ENCODE data around the gene PMIS2.
A peak's percentile ranks its signal among the peaks of the same experiment; 100 is the strongest.
"Not testable (repeated sequence)": the region's sequence is repeated elsewhere in the genome, so short reads cannot be mapped to it uniquely, and the experiment has no call there.

PMIS2 gene

GRCh38 chr19:35595928-35596327 is 10.0 kb downstream of the PMIS2 start:
- DNase-seq, result no peak

GRCh38 chr19:35596366-35596999 is 10.5 kb downstream of the PMIS2 start:
- no peak for DNase-seq

DNA sequence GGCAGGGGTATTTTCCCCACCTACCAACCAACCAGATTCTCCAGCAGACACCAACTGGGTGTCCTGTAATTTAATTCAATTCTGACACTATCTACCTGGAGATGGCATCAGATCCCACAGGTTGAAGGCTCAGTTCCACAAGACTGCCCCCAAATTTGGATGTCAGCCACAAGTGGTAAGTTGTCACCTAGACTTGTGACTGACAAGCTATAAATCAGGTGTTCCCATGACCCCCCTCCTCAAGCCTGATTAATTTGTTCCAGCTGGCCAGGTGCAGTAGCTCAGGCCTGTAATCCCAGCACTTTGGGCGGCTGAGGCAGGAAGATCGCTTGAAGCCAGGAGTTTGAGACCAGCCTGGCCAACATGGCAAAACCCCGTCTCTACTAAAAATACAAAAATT is 16.0 kb downstream of the PMIS2 start:
- no peak for DNase-seq

DNA sequence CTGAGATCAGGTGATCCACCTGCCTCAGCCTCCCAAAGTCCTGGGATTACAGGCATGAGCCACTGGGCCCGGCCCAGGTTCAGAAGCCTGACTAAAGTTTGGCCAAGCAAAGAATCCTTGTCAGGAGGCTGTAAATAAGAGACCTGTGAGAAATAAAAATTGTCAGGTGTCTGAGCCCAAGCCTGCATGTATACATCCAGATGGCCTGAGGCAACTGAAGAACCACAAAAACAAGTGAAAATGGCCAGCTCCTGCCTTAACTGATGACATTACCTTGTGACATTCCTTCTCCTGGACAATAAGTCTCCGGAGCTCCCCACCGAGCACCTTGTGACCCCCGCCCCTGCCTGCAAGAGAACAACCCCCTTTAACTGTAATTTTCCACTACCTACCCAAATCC is 18.5 kb downstream of the PMIS2 start:
- not testable (repeated sequence) for DNase-seq

DNA sequence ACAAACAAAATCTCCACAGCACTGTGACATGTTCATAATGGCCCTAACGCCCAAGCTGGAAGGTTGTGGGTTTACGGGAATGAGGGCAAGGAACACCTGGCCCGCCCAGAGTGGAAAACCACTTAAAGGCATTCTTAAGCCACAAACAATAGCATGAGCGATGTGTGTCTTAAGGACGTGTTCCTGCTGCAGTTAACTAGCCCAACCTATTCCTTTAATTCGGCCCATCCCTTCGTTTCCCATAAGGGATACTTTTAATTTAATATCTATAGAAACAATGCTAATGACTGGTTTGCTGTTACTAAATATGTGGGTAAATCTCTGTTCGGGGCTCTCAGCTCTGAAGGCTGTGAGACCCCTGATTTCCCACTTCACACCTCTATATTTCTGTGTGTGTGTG is 21.2 kb downstream of the PMIS2 start:
- not testable (repeated sequence) for DNase-seq

DNA sequence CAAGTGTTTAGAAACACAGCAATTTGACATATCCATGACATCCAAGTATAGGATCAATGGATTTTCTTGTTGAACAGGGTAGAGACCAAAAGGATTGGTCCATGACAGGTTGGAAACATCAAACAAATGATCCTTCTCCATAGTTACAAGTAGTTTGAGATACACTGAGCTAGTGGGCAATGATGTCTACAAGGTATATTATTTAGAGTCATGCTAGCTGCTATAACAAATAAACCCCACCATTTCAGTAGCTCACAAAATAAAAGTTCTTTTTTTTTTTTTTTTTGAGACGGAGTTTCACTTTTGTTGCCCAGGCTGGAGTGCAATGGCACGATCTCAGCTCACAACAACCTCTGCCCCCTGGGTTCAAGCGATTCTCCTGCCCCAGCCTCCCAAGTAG is 21.7 kb downstream of the PMIS2 start:
- DNase-seq, result no peak

- peak in 1 of 2 donors; percentile 24 for DNase-seq
Measured at GRCh38 chr19:35608251-35608650, 22.3 kb downstream of the PMIS2 start.

DNA sequence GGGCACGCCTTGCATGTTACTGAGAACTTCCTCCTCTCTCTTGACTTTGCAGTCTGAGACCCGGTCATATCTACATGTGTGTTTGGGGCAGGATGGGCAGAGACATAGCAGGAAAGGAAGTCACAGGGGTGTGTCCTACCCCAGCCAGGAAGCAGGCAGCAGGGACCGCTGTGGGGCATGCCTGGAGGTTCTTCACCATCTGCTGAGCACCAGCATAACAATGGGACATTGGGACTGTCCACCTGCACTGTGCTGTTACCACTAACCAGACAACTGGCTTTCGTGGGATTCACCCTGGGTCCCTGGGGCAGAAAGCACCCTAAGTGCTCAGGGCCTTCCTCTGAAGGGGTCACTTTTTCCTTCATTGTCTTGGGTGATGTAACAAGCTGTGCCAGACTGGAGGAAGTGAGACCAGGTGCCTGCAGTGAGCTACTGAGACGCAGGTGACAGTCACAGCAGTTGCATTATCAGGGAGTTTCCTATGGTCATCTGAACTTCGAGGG is 23.9 kb downstream of the PMIS2 start:
- peak; percentile 43 to 64 for DNase-seq

GRCh38 chr19:35612224-35612558 is 26.2 kb downstream of the PMIS2 start:
- DNase-seq, result no peak

DNA sequence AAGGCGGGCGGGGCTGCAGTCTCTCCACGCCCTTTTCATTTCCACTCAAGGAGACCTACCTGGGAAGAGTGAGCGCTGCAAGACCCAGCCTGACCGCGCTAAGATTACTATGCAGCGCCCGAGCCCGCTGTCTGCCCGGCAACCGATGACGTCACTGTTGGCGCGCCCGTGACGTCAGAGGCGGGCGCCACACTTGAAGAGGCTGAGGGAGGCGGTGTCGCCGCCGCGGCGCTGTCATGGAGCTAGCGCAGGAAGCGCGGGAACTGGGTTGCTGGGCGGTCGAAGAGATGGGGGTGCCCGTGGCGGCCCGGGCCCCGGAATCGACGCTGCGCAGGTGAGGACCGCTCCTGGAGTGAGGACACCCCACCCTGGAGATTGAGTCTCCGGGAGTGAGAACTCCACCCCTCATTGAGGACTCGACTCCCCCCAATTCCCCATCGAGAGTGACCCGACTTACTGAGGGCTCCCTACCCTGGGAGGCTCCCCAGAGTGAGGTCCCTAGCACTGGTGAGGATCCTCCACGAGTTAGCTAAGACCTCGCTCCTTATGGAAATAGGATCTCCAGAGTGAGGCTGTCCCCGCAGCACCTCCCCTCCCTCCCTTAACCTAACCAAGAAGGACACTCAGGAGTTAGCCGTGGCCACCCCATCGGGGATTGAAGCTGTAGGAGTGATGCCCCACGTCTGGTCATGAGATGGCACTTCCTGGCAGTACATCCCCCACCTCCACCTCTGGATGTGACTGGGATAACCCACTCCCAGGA is 26.8 kb downstream of the PMIS2 start, which contains the start of gene HAUS5:
Gene HAUS5, plus strand, starts transcription at position 177 of the 763 bp plus-strand sequence. Its CDS starts 60 bp downstream, at position 237.
- peak; percentile 95 to 96 for DNase-seq

DNA sequence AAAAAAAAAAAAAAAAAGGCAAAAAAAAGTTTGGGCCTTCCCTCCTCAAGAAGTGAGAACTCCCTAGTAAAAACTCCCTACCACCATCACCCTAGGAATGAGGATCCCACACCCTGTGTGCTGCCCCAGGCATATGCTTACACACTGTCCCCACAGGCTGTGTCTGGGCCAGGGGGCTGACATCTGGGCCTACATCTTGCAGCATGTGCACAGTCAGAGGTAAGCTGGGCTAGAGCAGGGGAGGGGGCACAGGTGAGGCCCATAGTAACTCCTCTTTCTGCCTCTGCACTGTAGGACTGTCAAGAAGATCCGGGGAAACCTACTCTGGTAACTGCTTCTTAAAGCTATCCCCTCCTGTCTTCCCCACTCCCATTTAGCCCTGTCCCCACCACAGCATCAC is 27.6 kb downstream of the PMIS2 start:
- no peak for DNase-seq

DNA sequence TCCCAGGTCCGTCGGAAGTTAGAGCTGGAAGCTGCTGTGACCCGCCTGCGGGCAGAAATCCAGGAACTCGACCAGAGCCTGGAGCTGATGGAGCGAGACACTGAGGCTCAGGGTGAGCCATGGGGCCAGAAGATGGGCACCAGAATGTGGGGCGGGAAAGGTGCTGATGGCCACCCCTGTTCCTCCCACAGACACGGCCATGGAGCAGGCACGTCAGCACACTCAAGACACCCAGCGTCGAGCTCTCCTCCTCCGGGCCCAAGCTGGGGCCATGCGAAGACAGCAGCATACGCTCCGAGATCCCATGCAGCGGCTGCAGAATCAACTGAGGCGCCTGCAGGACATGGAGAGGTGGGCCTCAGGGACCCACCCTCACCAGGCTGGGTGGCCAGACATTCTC is 29.1 kb downstream of the PMIS2 start:
- no peak for DNase-seq

DNA sequence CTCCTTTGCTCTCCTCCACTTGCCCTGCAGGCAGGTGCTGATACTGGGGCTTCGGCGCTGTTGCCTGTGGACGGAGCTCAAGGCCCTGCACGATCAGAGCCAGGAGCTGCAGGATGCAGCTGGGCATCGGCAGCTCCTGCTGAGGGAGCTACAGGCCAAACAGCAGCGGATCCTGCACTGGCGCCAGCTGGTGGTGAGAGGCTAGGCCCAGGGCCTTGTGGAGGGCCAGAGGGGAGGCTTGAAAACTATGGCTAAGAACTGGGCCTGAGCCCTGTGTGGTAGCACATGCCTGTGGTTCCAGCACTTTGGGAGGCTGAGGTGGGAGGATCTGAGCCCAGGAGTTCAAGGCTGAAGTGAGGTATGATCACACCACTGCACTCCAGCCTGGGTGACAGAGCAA is 32.9 kb downstream of the PMIS2 start:
- no peak for DNase-seq

DNA sequence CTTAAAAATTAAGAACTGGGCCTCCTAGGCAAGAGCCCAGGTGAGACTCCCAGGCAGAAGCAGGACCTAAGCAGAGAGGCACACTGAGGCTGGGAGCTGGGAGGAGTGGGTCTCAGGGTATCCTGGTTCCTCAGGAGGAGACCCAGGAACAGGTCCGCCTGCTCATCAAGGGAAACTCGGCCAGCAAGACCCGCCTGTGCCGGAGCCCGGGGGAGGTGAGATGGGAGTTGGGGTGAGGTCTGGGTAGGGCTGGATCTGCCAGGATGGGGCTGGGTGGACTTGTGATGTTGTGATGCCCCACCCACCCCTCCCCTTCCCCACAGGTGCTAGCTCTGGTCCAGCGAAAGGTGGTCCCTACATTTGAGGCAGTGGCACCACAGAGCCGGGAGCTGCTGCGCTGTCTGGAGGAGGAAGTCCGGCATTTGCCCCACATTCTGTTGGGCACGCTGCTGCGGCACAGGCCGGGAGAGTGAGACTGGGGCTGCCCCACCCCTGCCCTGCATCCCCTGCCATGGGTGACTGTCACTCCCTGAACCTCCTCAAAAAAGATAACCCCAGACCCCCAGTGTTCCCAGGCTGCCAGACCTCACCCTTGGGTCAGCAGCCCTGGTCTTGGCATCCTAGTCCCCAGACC is 33.4 kb downstream of the PMIS2 start:
- no peak for DNase-seq

DNA sequence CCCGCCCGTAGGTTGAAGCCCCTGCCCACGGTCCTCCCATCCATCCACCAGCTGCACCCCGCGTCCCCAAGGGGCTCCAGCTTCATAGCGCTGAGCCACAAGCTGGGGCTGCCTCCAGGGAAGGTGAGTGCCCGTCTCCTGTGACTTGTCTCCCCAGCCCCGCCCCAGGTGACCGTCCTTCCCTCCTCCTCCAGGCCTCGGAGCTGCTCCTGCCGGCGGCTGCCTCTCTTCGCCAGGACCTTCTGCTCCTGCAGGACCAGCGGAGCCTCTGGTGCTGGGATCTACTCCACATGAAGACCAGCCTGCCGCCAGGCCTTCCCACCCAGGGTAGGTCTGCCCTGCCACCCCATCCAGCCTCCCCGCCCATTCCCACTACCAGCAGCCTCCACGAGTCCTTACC is 34.0 kb downstream of the PMIS2 start:
- DNase-seq, result no peak

GRCh38 chr19:35621708-35622107 is 35.7 kb downstream of the PMIS2 start:
- DNase-seq, result no peak

GRCh38 chr19:35622750-35623149 is 36.8 kb downstream of the PMIS2 start:
- no peak for DNase-seq

DNA sequence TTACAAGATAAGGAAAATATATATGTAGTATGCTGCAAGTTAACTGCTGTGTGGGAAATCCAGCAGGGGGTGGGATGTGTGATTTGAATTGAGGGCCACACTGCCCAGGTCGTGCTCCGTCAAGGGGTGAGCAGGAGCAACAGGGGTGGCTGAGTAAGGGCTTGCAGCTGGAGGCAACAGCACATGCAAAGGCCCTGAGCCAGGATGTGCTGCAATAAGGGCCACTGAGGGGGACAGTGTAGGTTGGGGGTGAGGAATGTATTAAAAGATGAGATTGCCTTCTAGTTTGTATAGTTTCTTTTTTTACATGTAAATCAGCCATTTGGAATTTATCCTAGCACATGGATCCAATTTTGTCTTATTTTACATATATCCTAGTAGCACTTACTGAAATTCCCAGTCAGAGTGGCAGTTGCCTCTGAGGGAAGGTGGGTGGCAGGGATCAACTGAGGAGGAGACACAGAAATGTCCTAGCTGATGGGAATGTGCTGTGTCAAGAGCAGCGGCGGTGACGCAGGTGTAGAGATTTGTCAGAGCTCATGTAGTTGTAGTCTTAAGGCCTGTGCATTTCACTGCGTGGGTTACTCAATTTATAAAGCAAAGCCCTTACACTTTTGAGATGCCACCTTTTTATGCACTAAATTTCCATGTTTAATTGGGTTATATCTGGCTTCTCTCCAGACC is 37.5 kb downstream of the PMIS2 start:
- no peak for DNase-seq

DNA sequence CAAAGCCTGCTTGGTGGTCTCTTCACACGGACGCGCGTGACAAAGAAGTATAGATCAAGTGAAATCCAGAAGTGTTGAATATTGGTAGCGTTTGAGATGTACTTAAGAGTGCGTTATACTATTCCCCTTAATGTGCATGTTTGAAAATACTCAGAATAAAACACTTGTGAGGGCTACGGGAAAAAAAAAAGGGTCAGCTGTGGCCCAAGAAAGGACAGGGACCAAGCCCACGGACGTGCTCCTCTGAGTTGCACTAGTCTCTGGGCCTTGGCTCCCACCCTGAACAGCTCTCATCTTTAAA is 42.2 kb downstream of the PMIS2 start:
- DNase-seq, result no peak

- peak; percentile 97 to 99 for DNase-seq
Measured at GRCh38 chr19:35628565-35629331, 42.8 kb downstream of the PMIS2 start, which contains the start of gene RBM42. Gene RBM42, plus strand, starts transcription at chr19:35629036. Its CDS starts 118 bp downstream, at chr19:35629154.

- DNase-seq, result no peak
Measured at GRCh38 chr19:35629332-35629633, 43.3 kb downstream of the PMIS2 start.

GRCh38 chr19:35633727-35634440 is 47.9 kb downstream of the PMIS2 start:
- no peak for DNase-seq
